HEK293T (cell line): ENCODE data around the gene CHTF8.

Experiments used
- ELF4 ChIP-seq: fragments of 450-650 bp; IDR thresholded peaks from 2 replicates; pipeline ENCODE4 v1.6.1; 2017; ENCODE audit warnings: antibody characterized with exemption
- FOXM1 ChIP-seq: fragments of 450-650 bp; IDR thresholded peaks from 2 replicates; pipeline ENCODE4 v1.6.1; 2017; ENCODE audit warnings: mild to moderate bottlenecking, borderline replicate concordance

DNA sequence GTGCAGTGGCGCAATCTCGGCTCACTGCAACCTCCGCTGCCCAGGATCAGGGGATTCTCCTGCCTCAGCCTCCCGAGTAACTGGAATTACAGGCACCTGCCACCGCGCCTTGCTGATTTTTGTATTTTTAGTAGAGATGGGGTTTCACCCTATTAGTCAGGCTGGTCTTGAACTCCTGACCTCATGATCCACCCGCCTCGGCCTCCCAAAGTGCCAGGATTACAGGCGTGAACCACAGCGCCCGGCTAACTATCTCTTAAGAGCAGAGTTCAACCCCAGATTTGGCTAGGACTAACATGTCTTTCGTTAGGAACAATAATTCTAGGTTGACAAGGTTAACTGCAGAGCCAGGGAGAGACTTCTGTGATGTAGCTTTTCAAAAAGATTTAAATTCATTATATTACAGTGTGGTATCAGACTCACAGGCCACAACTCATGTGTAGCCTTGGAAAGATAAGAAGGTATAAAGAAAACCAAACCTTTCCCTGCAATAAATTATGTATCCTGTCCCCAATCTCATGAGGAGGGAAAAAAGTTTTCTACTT lies 4.3 kb downstream of the CHTF8 start:
- no peak for TF ChIP-seq FOXM1
- no peak for TF ChIP-seq ELF4
